HL-60 (cell line): ENCODE results near the gene OR52B2.

ENCODE experiments used
- CTCF ChIP-seq: IDR thresholded peaks from one replicate; pipeline ENCODE4 v1.5.1; 2011; ENCODE audit warnings: low read length, control low read depth, inconsistent platforms; ENCODE audit not compliant: insufficient read depth
- GABPA ChIP-seq: IDR thresholded peaks from 2 replicates; pipeline ENCODE4 v1.6.1; 2012; ENCODE audit warnings: low read depth
- POLR2AphosphoS5 ChIP-seq: IDR thresholded peaks from 2 replicates; pipeline ENCODE4 v1.6.1; 2012; ENCODE audit warnings: low read depth
- REST ChIP-seq: IDR thresholded peaks from 2 replicates; pipeline ENCODE4 v1.6.1; 2012; ENCODE audit warnings: low read depth; ENCODE audit not compliant: insufficient replicate concordance
- SPI1 ChIP-seq: IDR thresholded peaks from 2 replicates; pipeline ENCODE4 v1.6.1; 2012; ENCODE audit warnings: low read depth, mild to moderate bottlenecking, borderline replicate concordance

- no peak for TF ChIP-seq CTCF
- TF ChIP-seq POLR2AphosphoS5: no peak
- TF ChIP-seq REST: no peak
- no peak for TF ChIP-seq GABPA
- TF ChIP-seq SPI1: no peak
These were observed 49.2 kb upstream of the OR52B2 start for GRCh38 chr11:6219359-6219758.
